ENCODE measurements around the gene ZNF793.
A peak's percentile ranks its signal among the peaks of the same experiment; 100 is the strongest.

Gene ZNF793

GRCh38 chr19:37506387-37507166 is at the start of gene ZNF793:
Gene ZNF793 (plus strand): TSS chr19:37506939. CDS start chr19:37523440, 16,501 bp downstream.
- peak; percentile 61 to 76 for DNase-seq

GRCh38 chr19:37466277-37466797 is 40.4 kb upstream of the ZNF793 start:
- DNase-seq = no peak

- DNase-seq = peak; percentile 73 to 75
Observed at GRCh38 chr19:37466798-37467607, 39.7 kb upstream of the ZNF793 start, which contains the start of gene ZNF569. Gene ZNF569 (minus strand): TSS chr19:37467444. CDS start chr19:37444921, 22,523 bp downstream.

GRCh38 chr19:37467608-37468090 is 39.1 kb upstream of the ZNF793 start:
- DNase-seq = no peak

GRCh38 chr19:37468961-37469777 is 37.6 kb upstream of the ZNF793 start, which contains the start of gene ZNF570:
Gene ZNF570 (plus strand): TSS chr19:37469356. CDS start chr19:37470355, 999 bp downstream.
- DNase-seq = peak; percentile 78 to 79

GRCh38 chr19:37470216-37470615 is 36.5 kb upstream of the ZNF793 start:
- DNase-seq = no peak

- no peak for DNase-seq
Observed at GRCh38 chr19:37472165-37472564, 34.6 kb upstream of the ZNF793 start.

GRCh38 chr19:37484406-37485168 is 22.2 kb upstream of the ZNF793 start:
- no peak for DNase-seq

- DNase-seq = no peak
Observed at GRCh38 chr19:37492213-37492612, 14.5 kb upstream of the ZNF793 start.

- no peak for DNase-seq
Observed at GRCh38 chr19:37505958-37506386, 767 bp upstream of the ZNF793 start.

- no peak for DNase-seq
Observed at GRCh38 chr19:37507167-37507464, 377 bp downstream of the ZNF793 start.

GRCh38 chr19:37511186-37511585 is 4.4 kb downstream of the ZNF793 start:
- DNase-seq = no peak

GRCh38 chr19:37511821-37512220 is 5.1 kb downstream of the ZNF793 start:
- DNase-seq = no peak

GRCh38 chr19:37513397-37513796 is 6.7 kb downstream of the ZNF793 start:
- no peak for DNase-seq

GRCh38 chr19:37519890-37520289 is 13.2 kb downstream of the ZNF793 start:
- DNase-seq = no peak

- no peak for DNase-seq
Observed at GRCh38 chr19:37537391-37537947, 30.7 kb downstream of the ZNF793 start.

- peak; percentile 23 to 57 for DNase-seq
Observed at GRCh38 chr19:37551129-37551993, 44.6 kb downstream of the ZNF793 start.

- no peak for DNase-seq
Observed at GRCh38 chr19:37563518-37563917, 56.8 kb downstream of the ZNF793 start.

- DNase-seq = no peak
Observed at GRCh38 chr19:37564624-37565369, 58.1 kb downstream of the ZNF793 start.

- no peak for DNase-seq
Observed at GRCh38 chr19:37565370-37565669, 58.6 kb downstream of the ZNF793 start.
